GM21360 (cell line): ENCODE data around the gene IGFBPL1.
A peak's percentile ranks its signal among the peaks of the same experiment; 100 is the strongest.
"Not testable (repeated sequence)": the region's sequence is repeated elsewhere in the genome, so short reads cannot be mapped to it uniquely, and the experiment has no call there.

Experiments
- ATAC-seq: cut with Tn5 transposase; IDR thresholded peaks from one replicate; pipeline ENCODE4 v1.9.1; 2021; ENCODE audit warnings: mild to moderate bottlenecking, moderate library complexity; ENCODE audit not compliant: unreplicated experiment

Gene IGFBPL1

GRCh38 chr9:38423973-38424843, at the start of gene IGFBPL1:
Gene IGFBPL1 (minus strand): TSS chr9:38424454. CDS start chr9:38424424, 30 bp downstream.
- no peak for ATAC-seq

GRCh38 chr9:38472583-38473249, 48.5 kb upstream of the IGFBPL1 start:
- not testable (repeated sequence) for ATAC-seq

GRCh38 chr9:38467404-38467803, 43.1 kb upstream of the IGFBPL1 start:
- ATAC-seq: no peak

GRCh38 chr9:38453835-38454234, 29.6 kb upstream of the IGFBPL1 start:
- ATAC-seq: no peak

GRCh38 chr9:38451162-38451561, 26.9 kb upstream of the IGFBPL1 start:
- ATAC-seq: no peak

- ATAC-seq: no peak
Observed at GRCh38 chr9:38447703-38448102, 23.4 kb upstream of the IGFBPL1 start.

GRCh38 chr9:38445154-38446043, 21.1 kb upstream of the IGFBPL1 start:
- peak; percentile 48 for ATAC-seq

- no peak for ATAC-seq
Observed at GRCh38 chr9:38443597-38443996, 19.3 kb upstream of the IGFBPL1 start.

- ATAC-seq: no peak
Observed at GRCh38 chr9:38443181-38443580, 18.9 kb upstream of the IGFBPL1 start.

GRCh38 chr9:38442473-38443096, 18.3 kb upstream of the IGFBPL1 start:
- ATAC-seq: no peak

- no peak for ATAC-seq
Observed at GRCh38 chr9:38441347-38442085, 17.3 kb upstream of the IGFBPL1 start.

GRCh38 chr9:38440516-38440915, 16.3 kb upstream of the IGFBPL1 start:
- ATAC-seq: no peak

GRCh38 chr9:38439916-38440301, 15.7 kb upstream of the IGFBPL1 start:
- no peak for ATAC-seq

GRCh38 chr9:38439291-38439915, 15.1 kb upstream of the IGFBPL1 start:
- no peak for ATAC-seq

- ATAC-seq: no peak
Observed at GRCh38 chr9:38437193-38437823, 13.1 kb upstream of the IGFBPL1 start.

- no peak for ATAC-seq
Observed at GRCh38 chr9:38436708-38437107, 12.5 kb upstream of the IGFBPL1 start.

- no peak for ATAC-seq
Observed at GRCh38 chr9:38435521-38435920, 11.3 kb upstream of the IGFBPL1 start.

GRCh38 chr9:38434853-38435252, 10.6 kb upstream of the IGFBPL1 start:
- no peak for ATAC-seq

GRCh38 chr9:38434365-38434764, 10.1 kb upstream of the IGFBPL1 start:
- ATAC-seq: no peak
